Retinal pigment epithelial cell (primary cell): ENCODE results near the gene GRID1.

Experiments used
- DNase-seq: peaks from one replicate; pipeline ENCODE4 v3.0.0-alpha.2; 2010; ENCODE audit warnings: low read depth
- H3K4me3 ChIP-seq: 2 replicates; pipeline ENCODE4 v1.5.1; 2011; ENCODE audit warnings: mild to moderate bottlenecking, low read length, control low read depth, moderate library complexity
- CTCF ChIP-seq: conservative IDR thresholded peaks from 2 replicates; pipeline ENCODE4 v1.5.1; 2011; ENCODE audit warnings: low read depth, low read length, control low read depth, inconsistent platforms

The GRID1 gene

GRCh38 chr10:86337121-86337601, 29.4 kb downstream of the GRID1 start:
- TF ChIP-seq CTCF = no peak
- no peak for DNase-seq
- no peak overlapping the region for H3K4me3 ChIP-seq

- TF ChIP-seq CTCF = no peak
- DNase-seq = no peak
- H3K4me3 ChIP-seq = no peak overlapping the region
Observed at GRCh38 chr10:86336341-86336740, 30.3 kb downstream of the GRID1 start.

GRCh38 chr10:86335831-86336230, 30.8 kb downstream of the GRID1 start:
- TF ChIP-seq CTCF = no peak
- H3K4me3 ChIP-seq = no peak overlapping the region
- DNase-seq = no peak

GRCh38 chr10:86335257-86335656, 31.3 kb downstream of the GRID1 start:
- H3K4me3 ChIP-seq = no peak overlapping the region
- no peak for DNase-seq
- no peak for TF ChIP-seq CTCF

GRCh38 chr10:86334488-86335085, 32.0 kb downstream of the GRID1 start:
- H3K4me3 ChIP-seq = no peak overlapping the region
- no peak for DNase-seq
- TF ChIP-seq CTCF = peak; percentile 6

GRCh38 chr10:86333826-86334487, 32.6 kb downstream of the GRID1 start:
- no peak for TF ChIP-seq CTCF
- no peak for DNase-seq
- H3K4me3 ChIP-seq = no peak overlapping the region

- TF ChIP-seq CTCF = no peak
Observed at GRCh38 chr10:86331861-86332260, 34.7 kb downstream of the GRID1 start.

More at GRCh38 chr10:86331861-86332260, 34.7 kb downstream of the GRID1 start:
- DNase-seq = no peak
- H3K4me3 ChIP-seq = no peak overlapping the region
